Peyer's patch (tissue), 4 donors: Measurements from ENCODE around the gene HSD17B8.

ENCODE experiments used
- CTCF ChIP-seq, 6 experiments: fragments of 450-650 bp in 4 of 6; fragments of 200-600 bp in 2 of 6; sonication (generic) in 1 of 6; IDR thresholded peaks; one replicate each; pipeline ENCODE4 v1.5.1; 2017 to 2019; ENCODE audit warnings: antibody characterized with exemption in 6 of 6, mild to moderate bottlenecking in 3 of 6, moderate library complexity in 1 of 6
- POLR2A ChIP-seq, 2 donors: fragments of 450-650 bp; IDR thresholded peaks; one replicate each; pipeline ENCODE4 v1.5.1; 2017; ENCODE audit warnings: antibody characterized with exemption in 2 of 2, mild to moderate bottlenecking in 2 of 2, moderate library complexity in 2 of 2

GRCh38 chr6:33217246-33217645 lies 12.8 kb downstream of the HSD17B8 start:
- TF ChIP-seq CTCF (IDR thresholded peaks at IDR 0.05) (no peak), POLR2A (IDR thresholded peaks at IDR 0.05) (no peak)
